ENCODE data around the gene SERAC1.
A peak's percentile ranks its signal among the peaks of the same experiment; 100 is the strongest.

Gene SERAC1

DNA sequence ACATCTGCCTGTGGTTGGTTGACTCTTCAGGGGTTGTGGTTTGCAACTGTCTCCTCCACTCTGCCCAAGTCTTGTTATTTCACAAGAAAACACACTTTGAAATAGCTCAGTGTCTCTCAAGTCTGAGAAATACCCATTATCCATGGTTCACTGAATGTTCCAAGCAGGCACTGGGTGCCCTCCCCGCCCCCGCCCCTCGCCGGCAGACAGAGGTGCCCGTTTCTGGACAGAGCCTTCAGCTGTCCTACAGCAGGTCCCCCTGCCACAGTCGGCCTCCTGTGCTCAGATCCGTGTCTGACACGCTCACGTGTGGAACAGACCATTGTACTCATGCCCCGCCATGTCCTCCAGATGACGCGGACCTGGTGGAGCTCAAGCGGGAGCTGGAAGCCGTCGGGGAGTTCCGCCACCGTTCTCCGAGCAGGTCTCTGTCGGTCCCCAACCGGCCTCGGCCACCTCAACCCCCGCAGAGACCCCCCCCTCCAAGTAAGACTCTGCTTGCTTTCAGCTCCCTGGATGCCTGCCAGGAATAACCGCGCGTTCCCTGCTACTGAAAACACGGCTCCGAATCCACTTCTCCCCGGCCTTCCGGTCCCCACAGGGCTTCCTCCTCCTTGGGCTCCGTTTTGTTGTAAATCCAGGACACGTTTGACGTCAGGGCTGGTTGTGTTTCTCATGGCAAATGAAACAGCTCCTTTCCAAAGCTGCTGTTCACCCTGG, 81.4 kb downstream of the SERAC1 start:
- Histone ChIP-seq H3K4me1 (ENCODE audit: insufficient read depth, low read length) (peaks cover 6% of the 10 kb centered on the region), H3K9ac (ENCODE audit: low read length) (no peak overlapping the region), H3K27me3 (ENCODE audit: control insufficient read depth in 1 of 2, insufficient read depth in 2 of 2, low read length in 2 of 2) (no peaks in the 10 kb centered on the region), H3K9me3 (ENCODE audit: low read length) (no peaks in the 10 kb centered on the region), H3K27ac (ENCODE audit: low read depth, low read length) (peak overlapping the region; percentile 56), H3K36me3 (ENCODE audit: insufficient read depth, low read length) (peaks cover 46% of the 10 kb centered on the region), H3K4me3 (ENCODE audit: low read depth in 1 of 2, low read length in 2 of 2) (no peak overlapping the region)

DNA sequence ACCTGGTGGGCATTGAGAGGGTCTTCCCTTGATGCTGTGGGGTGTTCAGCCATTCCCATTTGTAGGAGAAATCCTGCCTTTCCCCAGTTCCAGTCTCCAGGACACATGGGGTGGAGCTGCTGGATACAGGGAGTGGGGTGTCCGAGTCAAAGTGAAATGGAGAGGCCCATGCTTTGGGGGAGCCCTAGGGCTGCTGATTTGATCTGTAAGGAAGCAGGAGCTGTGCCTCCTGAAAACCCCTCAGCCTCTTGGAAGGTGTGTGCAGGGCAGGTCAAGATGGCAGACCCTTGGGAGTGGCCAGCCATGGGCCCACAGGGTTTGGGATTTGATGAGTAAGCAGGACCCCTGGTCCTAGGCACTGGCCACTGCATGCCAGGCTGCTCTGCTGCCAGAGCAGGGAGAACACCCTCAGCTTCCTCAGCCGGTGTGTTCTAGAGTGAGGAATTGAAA, 82.0 kb downstream of the SERAC1 start:
- peaks cover 6% of the 10 kb centered on the region for H3K4me1 ChIP-seq (ENCODE audit: insufficient read depth, low read length)
- H3K27ac ChIP-seq (ENCODE audit: low read depth, low read length) = no peak overlapping the region
- no peaks in the 10 kb centered on the region for H3K27me3 ChIP-seq (ENCODE audit: control insufficient read depth in 1 of 2, insufficient read depth in 2 of 2, low read length in 2 of 2)
- H3K9ac ChIP-seq (ENCODE audit: low read length) = no peak overlapping the region
- no peaks in the 10 kb centered on the region for H3K9me3 ChIP-seq (ENCODE audit: low read length)
- H3K36me3 ChIP-seq (ENCODE audit: insufficient read depth, low read length) = peaks cover 48% of the 10 kb centered on the region
- no peak overlapping the region for H3K4me3 ChIP-seq (ENCODE audit: low read depth in 1 of 2, low read length in 2 of 2)

DNA sequence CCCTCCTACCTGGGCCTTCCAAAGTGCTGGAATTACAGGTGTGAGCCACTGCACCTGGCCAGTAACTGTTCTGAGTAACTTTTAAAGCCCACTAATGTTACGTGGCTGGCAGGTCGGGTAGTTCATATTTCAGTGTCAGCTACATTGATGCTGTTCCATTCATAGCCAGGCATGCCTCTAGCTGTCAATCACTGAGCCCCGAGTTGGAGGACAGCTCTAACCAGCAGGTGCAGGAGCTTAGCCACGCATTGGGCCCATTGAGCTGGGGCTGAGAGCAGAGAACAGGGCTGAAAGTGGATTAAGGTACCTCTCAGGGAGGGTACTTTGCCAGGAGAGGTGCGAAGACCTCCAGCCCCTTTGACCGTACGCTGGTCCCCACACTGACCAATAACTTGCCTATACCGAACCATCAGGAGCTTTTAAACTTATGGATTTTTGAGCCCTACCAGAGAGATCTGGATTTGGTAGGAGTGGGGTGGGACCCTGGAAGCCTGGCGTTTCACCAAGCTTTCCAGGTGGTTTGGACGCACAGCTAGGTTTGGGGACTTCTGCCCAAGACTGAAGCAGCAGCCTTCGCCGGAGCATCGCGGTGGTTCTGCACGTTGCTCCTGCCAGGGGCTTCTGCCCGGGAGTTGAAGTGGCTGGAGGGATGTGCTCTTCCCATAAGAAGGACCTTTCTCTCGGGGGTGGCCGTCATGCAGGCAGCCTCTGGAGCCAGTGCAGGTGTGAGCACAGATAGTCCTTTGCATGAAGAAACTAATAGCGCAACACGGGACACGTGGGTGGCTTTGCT, 82.6 kb downstream of the SERAC1 start:
- Histone ChIP-seq H3K36me3 (ENCODE audit: insufficient read depth, low read length) (peaks cover 46% of the 10 kb centered on the region), H3K4me3 (ENCODE audit: low read depth in 1 of 2, low read length in 2 of 2) (no peak overlapping the region), H3K9ac (ENCODE audit: low read length) (no peak overlapping the region), H3K9me3 (ENCODE audit: low read length) (no peaks in the 10 kb centered on the region), H3K4me1 (ENCODE audit: insufficient read depth, low read length) (peaks cover 6% of the 10 kb centered on the region), H3K27ac (ENCODE audit: low read depth, low read length) (no peak overlapping the region), H3K27me3 (ENCODE audit: control insufficient read depth in 1 of 2, insufficient read depth in 2 of 2, low read length in 2 of 2) (no peaks in the 10 kb centered on the region)

DNA sequence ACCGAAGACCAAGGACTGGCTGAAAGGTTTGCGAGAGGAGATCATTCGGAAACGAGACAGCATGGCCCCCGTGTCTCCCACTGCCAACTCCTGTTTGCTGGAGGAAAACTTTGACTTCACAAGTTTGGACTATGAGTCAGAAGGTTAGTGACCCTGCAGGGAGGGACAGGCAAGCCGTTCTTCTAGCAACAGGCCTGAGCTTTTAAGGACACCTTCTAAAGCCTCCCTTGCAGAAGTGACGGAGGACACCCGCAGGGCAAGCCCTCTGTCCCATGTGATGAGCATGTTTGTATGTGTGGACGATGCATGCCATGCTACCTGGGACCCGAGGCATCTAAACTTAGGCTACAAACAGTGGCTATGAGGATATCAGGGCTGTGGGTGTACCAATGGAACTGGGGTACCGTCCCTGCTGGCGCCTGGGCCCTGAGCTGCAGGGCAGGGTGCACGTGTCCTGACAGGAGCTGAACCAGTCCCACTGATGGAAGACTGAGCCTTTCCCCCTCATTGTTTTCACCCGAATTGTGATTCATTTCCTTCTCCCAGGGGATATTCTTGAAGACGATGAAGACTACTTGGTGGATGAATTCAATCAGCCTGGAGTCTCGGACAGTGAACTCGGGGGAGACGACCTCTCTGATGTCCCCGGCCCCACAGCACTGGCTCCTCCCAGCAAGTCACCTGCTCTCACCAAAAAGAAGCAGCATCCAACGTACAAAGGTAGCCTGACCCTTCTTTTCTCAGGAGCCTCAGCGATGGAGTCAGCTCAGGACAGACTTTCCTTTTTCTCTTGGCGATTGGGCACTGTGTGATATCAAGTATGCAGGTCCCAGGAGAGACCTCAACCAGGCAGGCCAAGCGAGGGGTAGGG, 84.4 kb downstream of the SERAC1 start:
- Histone ChIP-seq H3K9me3 (ENCODE audit: low read length) (no peaks in the 10 kb centered on the region), H3K9ac (ENCODE audit: low read length) (no peak overlapping the region), H3K27me3 (ENCODE audit: control insufficient read depth in 1 of 2, insufficient read depth in 2 of 2, low read length in 2 of 2) (no peaks in the 10 kb centered on the region), H3K4me3 (ENCODE audit: low read depth in 1 of 2, low read length in 2 of 2) (no peak overlapping the region), H3K27ac (ENCODE audit: low read depth, low read length) (no peak overlapping the region), H3K36me3 (ENCODE audit: insufficient read depth, low read length) (peaks cover 47% of the 10 kb centered on the region), H3K4me1 (ENCODE audit: insufficient read depth, low read length) (peaks cover 6% of the 10 kb centered on the region)

DNA sequence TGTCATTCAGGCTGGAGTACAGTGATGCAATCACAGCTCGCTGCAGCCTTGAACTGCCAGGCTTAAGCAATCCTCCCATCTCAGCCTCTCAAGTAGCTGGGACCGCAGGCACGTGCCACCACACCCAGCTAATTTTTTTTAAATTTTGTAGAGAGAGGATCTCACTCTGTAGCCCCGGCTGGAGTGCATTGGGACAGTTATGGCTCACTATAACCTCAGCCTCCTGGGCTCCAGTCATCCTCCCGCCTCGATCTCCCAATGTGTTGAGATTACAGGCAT, 86.5 kb downstream of the SERAC1 start:
- H3K9ac ChIP-seq (ENCODE audit: low read length) = no peak overlapping the region
- no peak overlapping the region for H3K4me3 ChIP-seq (ENCODE audit: low read depth in 1 of 2, low read length in 2 of 2)
- no peak overlapping the region for H3K27ac ChIP-seq (ENCODE audit: low read depth, low read length)
- H3K36me3 ChIP-seq (ENCODE audit: insufficient read depth, low read length) = peaks cover 60% of the 10 kb centered on the region
- H3K27me3 ChIP-seq (ENCODE audit: control insufficient read depth in 1 of 2, insufficient read depth in 2 of 2, low read length in 2 of 2) = no peaks in the 10 kb centered on the region
- H3K9me3 ChIP-seq (ENCODE audit: low read length) = no peaks in the 10 kb centered on the region
- no peaks in the 10 kb centered on the region for H3K4me1 ChIP-seq (ENCODE audit: insufficient read depth, low read length)

DNA sequence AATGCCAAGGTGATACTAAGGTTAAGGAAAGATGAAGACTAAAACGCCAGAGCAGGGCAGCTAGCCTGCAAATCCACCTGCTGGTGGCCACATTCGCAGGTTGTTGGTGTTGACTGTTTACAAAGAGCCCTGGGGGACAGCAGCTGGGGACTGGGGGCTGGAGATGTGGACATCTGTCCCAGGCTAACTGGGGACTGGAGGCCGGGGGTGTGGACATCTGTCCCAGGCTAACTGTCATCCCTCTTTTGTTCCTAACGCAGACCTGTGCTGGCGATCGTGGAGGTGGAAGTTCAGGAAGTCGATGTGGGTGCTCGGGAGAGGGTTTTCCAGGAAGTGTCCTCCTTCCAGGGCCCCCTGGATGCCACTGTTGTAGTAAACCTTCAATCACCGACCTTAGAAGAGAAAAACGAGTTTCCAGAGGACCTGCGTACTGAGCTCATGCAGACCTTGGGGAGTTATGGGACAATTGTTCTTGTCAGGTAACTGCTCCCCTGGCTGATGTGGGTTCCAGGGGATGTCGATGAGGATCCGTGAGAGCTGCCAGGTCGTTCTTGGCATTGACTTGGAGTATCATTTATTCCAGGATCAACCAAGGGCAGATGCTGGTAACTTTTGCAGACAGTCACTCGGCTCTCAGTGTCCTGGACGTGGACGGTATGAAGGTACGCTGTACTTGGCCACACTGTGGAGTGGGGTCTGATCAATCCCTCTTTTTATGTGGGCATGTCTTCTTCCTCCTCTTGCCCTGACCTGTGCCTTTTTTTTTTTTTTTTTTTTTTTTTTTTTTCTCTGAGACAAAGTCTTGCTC, 87.0 kb downstream of the SERAC1 start:
- Histone ChIP-seq H3K9me3 (ENCODE audit: low read length) (no peaks in the 10 kb centered on the region), H3K9ac (ENCODE audit: low read length) (no peak overlapping the region), H3K27ac (ENCODE audit: low read depth, low read length) (no peak overlapping the region), H3K4me3 (ENCODE audit: low read depth in 1 of 2, low read length in 2 of 2) (no peak overlapping the region), H3K27me3 (ENCODE audit: control insufficient read depth in 1 of 2, insufficient read depth in 2 of 2, low read length in 2 of 2) (no peaks in the 10 kb centered on the region), H3K4me1 (ENCODE audit: insufficient read depth, low read length) (no peaks in the 10 kb centered on the region), H3K36me3 (ENCODE audit: insufficient read depth, low read length) (peaks cover 65% of the 10 kb centered on the region)

DNA sequence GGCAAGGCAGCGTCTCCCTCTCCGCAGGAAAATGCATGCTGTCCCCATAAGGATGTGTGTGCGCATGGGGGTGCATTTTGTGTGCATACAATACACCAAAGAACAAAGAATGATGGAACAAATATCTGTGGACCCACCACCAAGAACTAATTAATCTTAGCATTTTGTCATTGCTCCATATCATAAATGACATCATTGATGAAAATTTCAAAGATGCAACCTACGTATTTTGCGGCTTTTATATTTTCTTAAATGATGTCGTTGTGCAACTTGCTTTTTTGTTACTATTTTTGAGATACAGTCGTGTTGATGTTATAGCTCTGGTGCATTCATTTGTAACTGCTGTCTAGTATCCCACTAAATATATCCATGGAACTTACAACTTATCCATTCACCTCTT, 89.7 kb downstream of the SERAC1 start:
- Histone ChIP-seq H3K4me1 (ENCODE audit: insufficient read depth, low read length) (no peaks in the 10 kb centered on the region), H3K27me3 (ENCODE audit: control insufficient read depth in 1 of 2, insufficient read depth in 2 of 2, low read length in 2 of 2) (no peaks in the 10 kb centered on the region), H3K27ac (ENCODE audit: low read depth, low read length) (no peak overlapping the region), H3K36me3 (ENCODE audit: insufficient read depth, low read length) (peaks cover 47% of the 10 kb centered on the region), H3K9ac (ENCODE audit: low read length) (no peak overlapping the region), H3K9me3 (ENCODE audit: low read length) (no peaks in the 10 kb centered on the region), H3K4me3 (ENCODE audit: low read depth in 1 of 2, low read length in 2 of 2) (no peak overlapping the region)

DNA sequence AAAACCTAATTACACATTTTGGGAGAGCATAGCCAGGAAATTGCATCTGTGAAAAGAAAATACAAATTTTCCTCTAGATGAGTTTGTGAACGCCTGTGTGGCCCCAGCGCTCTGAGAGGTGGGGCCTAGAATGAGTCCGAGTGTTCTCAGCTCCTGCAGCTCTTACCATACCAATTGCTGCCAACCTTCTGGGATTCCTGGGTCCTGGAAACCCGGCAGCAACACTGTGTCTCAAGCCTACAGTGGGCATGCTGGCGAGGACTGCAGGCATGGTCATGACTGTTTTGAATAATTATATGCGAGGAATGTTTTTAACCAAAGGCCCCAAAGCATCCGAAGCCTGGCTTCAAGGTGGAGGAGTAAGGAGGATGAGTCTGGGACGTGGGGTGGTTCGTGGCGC, 90.4 kb downstream of the SERAC1 start:
- H3K9me3 ChIP-seq (ENCODE audit: low read length) = no peaks in the 10 kb centered on the region
- no peak overlapping the region for H3K27ac ChIP-seq (ENCODE audit: low read depth, low read length)
- H3K4me1 ChIP-seq (ENCODE audit: insufficient read depth, low read length) = no peaks in the 10 kb centered on the region
- no peak overlapping the region for H3K9ac ChIP-seq (ENCODE audit: low read length)
- H3K4me3 ChIP-seq (ENCODE audit: low read depth in 1 of 2, low read length in 2 of 2) = no peak overlapping the region
- peaks cover 43% of the 10 kb centered on the region for H3K36me3 ChIP-seq (ENCODE audit: insufficient read depth, low read length)
- H3K27me3 ChIP-seq (ENCODE audit: control insufficient read depth in 1 of 2, insufficient read depth in 2 of 2, low read length in 2 of 2) = no peaks in the 10 kb centered on the region

DNA sequence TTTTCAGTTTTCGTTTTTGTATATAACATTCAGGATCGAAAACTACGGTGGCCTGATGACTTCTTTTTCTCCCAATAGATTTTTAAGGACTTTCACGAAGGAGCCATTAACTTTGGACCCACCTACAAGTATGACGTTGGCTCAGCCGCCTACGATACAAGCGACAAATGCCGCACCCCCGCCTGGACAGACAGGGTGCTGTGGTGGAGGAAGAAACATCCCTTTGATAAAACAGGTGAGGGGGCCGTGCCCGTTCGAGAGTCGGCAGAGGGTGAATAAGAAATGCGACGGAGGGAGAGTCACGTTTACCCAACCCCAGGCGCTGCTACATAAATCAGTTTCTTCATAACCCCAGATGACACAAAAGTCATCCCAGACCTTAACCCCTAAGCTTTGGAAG, 91.5 kb downstream of the SERAC1 start:
- Histone ChIP-seq H3K27ac (ENCODE audit: low read depth, low read length) (no peak overlapping the region), H3K9me3 (ENCODE audit: low read length) (no peaks in the 10 kb centered on the region), H3K27me3 (ENCODE audit: control insufficient read depth in 1 of 2, insufficient read depth in 2 of 2, low read length in 2 of 2) (no peaks in the 10 kb centered on the region), H3K36me3 (ENCODE audit: insufficient read depth, low read length) (peaks cover 39% of the 10 kb centered on the region), H3K4me1 (ENCODE audit: insufficient read depth, low read length) (no peaks in the 10 kb centered on the region), H3K9ac (ENCODE audit: low read length) (no peak overlapping the region), H3K4me3 (ENCODE audit: low read depth in 1 of 2, low read length in 2 of 2) (no peak overlapping the region)

DNA sequence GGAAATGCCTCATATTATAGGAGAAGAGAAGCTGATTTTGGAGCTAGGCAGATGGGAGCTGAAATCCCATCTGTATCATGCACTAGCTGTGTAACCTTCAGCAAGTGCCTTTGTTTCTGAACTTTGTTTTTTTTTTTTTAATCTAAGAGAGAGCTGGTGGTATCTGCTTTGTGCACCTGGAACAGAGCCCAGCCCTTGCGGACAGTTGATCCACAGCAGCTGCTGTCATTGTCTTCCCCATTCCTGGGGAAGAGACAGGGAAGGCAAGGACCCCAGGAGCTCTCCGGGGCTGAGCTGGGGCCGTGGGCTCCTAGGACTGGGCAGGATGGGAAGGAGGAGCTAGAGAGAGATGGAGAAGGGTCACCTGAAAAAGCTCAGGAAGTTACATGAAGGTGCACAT, 94.3 kb downstream of the SERAC1 start:
- no peaks in the 10 kb centered on the region for H3K4me1 ChIP-seq (ENCODE audit: insufficient read depth, low read length)
- no peak overlapping the region for H3K27ac ChIP-seq (ENCODE audit: low read depth, low read length)
- peaks cover 44% of the 10 kb centered on the region for H3K36me3 ChIP-seq (ENCODE audit: insufficient read depth, low read length)
- no peaks in the 10 kb centered on the region for H3K27me3 ChIP-seq (ENCODE audit: control insufficient read depth in 1 of 2, insufficient read depth in 2 of 2, low read length in 2 of 2)
- no peak overlapping the region for H3K9ac ChIP-seq (ENCODE audit: low read length)
- no peak overlapping the region for H3K4me3 ChIP-seq (ENCODE audit: low read depth in 1 of 2, low read length in 2 of 2)
- H3K9me3 ChIP-seq (ENCODE audit: low read length) = no peaks in the 10 kb centered on the region
